Endothelial cell of hepatic sinusoid (primary cell): ENCODE results near the gene TSPAN16.

Experiments
- in situ Hi-C: cut with HindIII; loops from 2 replicates; pipeline ENCODE4 v1.10.0; 2017; ENCODE audit warnings: low sequenced_read_pairs

The TSPAN16 gene

DNA sequence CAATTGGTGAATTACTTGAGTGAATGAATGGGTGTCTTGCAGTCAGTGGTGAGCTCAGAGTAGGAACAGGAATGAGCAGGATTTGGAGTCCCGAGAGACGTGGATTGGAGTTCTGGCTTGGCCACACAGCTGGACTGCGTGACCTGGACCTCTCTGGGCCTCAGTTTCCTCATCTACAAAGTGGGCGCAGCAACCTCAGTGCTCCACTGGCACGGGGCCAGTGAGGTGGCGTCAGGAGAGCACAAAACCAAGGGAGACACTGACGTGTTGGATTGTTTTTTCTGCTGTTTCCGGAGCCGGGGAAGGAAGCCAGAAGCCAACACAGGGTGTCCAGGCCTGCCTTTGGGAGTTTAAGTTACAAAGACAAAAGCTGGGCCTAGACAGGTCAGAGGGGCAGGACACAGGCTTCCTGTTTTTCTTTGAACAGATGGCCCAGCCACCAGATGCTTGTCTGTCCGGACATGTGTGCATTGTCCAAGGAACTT is 27.1 kb upstream of the TSPAN16 start:
- in situ Hi-C loops = no loop called here

DNA sequence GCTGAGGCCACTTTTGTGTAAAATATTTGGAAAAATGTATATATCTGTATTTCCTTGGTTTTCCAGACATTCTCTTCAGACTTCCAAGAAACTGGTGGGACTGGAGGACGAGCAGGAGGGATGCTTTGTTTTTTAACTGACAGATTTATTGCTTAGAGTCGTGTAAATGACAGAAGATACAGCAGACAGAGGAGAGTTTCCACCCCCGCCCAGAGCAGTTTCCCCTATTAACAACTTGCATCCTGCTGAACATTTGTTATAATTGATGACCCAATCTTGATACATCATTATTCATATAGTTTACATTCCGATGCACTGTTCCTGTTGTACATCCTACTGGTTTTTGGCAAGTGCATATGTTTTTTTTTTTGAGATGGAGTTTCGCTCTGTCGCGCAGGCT is 26.6 kb upstream of the TSPAN16 start:
- in situ Hi-C loops = no loop called here

DNA sequence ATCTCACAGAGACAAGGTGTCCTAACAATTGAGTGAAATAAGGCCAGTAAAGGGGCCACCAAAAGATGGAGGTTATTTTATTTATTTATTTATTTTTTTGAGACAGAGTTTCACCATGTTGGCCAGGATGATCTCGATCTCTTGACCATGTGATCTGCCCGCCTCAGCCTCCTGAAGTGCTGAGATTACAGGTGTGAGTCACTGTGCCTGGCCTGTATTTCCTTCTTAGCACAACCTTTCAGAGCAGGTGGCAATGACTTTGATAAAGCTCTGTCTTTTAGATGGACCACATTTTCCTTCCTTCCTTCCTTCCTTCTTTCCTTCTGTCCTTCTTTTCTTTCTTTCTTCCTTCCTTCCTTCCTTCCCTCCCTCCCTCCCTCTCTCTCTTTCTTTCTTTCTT is 22.7 kb upstream of the TSPAN16 start:
- in situ Hi-C loops = no loop called here

DNA sequence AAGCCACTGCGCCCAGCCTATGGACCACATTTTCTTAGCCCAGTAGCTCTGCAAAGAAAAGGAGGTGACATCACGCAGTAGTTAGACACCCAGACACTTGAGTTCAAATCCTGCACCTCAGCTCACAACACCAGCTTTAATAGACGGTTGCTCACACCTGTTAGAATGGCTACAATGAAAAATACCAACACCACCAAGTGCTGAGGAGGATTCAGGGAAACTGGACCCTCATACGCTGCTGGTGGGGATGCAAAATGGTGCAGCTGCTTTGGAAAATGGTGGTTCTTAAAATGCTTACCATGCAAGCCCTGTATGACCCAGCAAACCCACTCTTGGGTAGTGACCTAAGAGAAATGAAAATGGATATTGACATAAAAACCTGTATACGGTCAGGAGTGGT is 22.0 kb upstream of the TSPAN16 start:
- in situ Hi-C loops = no loop called here

DNA sequence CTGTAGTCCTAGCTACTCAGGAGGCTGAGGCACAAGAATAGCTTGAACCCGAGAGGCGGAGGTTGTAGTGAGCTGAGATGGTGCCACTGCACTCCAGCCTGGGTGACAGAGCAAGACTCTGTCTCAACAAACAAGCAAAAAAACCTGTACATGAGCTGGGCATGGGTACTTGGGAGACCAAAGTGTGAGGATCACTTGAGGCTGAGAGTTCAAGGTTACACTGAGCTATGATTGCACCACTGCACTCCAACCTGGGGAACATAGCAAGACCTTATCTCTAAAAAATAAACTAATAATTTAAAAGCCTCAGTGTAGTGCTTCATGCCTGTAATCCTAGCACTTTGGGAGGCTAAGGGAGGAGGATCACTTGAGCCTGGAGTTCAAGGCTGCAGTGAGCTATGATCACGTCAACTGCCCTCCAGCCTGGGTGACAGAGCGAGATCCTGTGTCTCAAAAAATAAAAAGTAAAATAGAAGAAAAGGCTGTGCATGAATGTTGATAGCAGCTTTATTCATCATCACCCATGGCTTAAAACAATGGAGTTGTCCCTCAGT is 21.4 kb upstream of the TSPAN16 start:
- in situ Hi-C loops = no loop called here

GRCh38 chr19:11278670-11279069 is 17.3 kb upstream of the TSPAN16 start:
- in situ Hi-C loops = no loop called here

DNA sequence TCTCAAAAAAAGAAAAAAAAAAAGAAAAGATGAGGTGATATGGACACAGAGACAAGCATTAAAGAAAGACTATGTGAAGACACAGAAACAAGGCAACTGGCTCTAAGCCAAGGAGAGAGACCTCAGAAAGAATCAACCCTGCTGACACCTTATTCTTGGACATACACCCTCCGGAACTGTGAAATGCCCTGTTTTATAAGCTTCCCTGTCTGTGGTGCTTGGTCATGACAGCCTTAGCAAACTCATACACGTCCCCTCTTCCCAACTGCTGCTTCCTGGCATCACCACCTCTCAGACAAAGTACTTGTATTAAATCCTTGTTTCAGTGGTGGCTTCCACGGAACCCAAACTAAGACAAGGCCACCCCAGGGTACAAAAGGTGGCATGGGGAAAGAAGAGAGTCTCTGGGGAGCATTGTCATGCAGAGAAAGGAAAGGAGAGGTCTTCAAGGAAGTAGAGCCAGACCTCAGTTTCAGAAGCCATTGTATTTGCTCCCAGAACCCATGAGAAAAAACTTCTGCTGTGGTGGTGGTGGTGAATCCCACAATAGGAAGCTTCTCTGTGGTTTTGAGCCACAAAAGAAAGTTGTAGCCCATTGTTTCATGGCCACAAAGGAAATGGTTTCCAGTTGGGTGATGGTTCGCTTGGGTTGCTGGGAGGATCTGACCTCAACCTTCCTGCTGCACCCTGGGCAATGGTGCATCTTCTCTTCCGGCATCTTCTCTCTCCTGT is 16.3 kb upstream of the TSPAN16 start:
- in situ Hi-C loops = no loop called here

DNA sequence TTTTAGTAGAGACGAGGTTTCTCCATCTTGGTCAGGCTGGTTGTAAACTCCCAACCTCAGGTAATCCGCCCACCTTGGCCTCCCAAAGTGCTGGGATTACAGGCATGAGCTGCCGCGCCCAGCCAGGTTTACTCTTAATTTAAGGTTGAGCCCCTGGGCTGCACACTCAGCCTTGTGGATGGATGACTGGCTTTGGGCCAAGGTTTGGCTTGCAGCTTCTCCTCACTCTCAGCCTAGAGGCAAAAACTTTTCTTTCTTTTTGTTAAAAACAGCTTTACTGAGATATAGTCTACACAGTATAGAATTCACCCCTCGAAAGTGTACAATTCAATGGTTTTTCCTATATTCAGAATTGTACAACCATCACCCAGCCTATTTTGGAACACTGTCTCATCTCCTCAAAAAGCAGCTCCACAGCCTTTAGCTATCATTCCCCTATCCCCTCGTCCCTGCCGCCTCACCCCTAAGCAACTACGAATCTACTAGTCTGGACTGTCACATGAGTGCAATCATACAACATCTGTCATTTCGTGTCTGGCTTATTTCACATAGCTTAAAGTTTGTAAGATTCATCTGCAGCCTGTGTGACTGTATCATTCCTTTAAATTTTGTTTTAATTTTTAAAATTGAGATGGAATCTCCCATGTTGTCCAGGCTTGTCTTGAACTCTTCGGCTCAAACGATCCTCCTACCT is 14.5 kb upstream of the TSPAN16 start:
- in situ Hi-C loops = no loop called here

GRCh38 chr19:11284515-11284914 is 11.4 kb upstream of the TSPAN16 start:
- in situ Hi-C loops = no loop called here

DNA sequence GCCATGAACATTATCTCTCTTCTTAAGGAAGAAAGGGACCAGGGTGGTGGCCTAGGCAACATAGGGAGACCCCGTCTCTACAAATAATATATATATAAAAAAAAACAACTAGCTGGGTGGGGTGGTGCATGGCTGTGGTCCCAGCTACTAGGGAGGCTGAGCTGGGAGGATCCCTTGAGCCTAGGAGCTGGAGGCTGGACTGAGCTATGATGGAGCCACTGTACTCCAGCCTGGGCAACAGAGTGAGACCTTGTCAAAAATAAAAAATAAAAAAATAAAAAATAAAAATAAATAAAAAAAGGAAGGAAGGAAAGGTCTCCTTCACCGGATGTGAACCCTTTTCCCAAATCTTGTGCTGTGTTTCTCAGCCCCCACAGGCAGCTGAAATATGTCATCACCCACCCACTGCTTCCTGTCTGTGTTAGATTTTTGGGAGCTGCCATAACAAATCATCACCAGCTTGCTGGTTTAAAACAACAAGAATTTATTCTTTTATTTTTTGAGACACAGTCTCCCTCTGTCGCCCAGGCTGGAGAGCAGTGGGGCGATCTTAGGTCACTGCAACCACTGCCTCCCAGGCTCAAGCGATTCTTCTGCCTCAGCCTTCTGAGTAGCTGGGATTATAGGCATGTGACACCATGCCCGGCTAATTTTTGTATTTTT is 9.5 kb upstream of the TSPAN16 start:
- in situ Hi-C loops = no loop called here

GRCh38 chr19:11288349-11288748 is 7.6 kb upstream of the TSPAN16 start:
- in situ Hi-C loops = no loop called here

DNA sequence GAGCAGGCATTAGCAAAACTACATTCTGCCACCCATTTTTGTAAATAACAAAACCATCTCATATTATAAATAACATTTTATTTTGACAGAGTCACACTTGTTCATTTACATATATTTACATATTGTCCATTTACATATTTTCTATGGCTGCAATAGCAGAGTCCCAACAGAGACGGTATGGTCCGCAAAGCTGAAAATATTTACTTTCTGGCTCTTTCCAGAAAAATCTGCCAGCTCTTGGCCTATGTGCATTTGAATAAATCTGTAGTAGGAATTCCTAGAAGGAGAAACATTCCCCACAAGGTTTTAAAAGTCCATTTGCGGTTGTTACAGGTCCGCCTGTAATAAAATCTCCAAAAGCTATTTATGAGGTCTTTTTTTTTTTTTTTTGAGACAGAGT is 5.7 kb upstream of the TSPAN16 start:
- in situ Hi-C loops = no loop called here

DNA sequence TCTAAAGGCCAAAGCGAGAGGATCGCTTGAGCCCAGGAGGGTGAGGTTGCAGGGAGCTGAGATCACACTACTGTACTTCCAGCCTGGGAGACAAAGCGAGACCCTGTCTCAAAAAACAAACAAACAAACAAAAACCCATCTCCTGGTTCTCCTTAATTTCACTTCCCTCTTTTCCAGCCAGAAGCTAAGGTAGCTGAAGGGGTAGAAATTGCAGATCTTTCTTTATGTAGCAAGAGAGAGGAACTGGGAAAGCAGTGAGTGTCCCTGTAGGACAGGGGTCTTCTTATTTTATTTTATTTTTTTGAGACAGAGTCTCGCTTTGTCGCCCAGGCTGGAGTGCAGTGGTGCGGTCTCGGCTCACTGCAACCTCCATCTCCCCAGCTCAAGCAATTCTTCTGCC is 4.5 kb upstream of the TSPAN16 start:
- in situ Hi-C loops = no loop called here

DNA sequence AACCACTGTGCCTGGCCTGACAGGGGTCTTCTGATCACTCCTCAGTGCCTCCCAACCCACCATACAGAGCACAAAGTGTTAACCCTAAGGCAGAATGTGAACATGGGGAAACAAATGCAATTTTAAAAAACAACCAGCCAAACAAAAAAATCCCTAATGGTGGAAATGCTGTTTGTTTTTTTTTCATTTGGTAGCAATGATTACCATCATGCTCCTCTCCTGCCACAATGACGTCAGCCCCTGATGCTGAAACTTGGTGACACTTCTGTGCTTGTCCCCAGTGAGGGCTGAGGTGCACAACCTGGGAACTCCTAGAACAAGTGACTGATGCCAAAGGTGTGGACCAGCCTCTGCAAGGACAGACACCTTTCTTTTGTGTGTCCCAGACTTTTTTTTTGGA is 4.0 kb upstream of the TSPAN16 start:
- in situ Hi-C loops = no loop called here

DNA sequence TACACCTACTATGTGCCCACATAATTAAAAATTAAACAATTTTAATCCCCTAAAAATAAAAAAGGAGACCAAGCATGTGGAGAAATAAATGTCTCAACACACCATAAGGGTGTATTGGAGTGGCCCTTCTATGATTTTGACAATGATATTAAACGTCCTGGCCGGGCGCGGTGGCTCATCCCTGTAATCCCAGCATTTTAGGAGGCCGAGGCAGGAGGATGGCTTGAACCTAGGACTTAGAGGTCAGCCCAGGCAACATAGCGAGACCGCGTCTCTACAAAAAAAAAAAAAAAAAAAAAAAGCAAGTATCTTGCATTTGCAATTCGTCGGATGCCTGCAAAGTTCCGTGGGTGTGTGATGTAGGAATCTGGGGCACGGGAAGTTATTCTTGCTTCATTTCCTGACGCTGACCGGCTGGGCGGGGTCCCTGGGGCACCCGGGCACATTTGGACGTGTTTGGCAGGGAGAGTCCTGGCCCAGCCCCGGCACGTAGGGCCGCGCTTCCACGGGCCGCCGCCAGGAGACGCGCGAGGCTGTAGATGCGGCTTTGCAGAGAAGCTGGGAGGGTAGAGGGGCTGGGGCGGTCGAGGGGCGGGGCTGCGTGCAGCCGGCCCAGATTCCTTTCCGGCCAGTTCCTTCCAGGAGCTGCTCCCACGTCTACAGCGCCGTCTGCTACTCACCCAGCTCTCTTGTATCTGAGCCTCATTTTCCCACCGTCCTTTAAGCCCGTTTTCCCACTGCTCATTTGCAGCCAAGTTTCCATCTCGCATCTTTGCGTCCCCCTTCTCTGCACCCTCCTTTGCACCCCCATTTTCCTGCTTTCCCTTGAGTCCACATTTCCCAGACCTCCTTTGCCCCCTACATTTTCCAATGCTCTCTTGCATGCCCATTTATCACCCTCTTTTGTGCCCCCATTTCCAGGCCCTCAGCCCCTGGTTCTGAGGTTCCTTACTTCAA is 2.2 kb upstream of the TSPAN16 start:
- in situ Hi-C loops = no loop called here

- in situ Hi-C loops = no loop called here
Observed at GRCh38 chr19:11295180-11295579, 780 bp upstream of the TSPAN16 start.

GRCh38 chr19:11296264-11296663 is 304 bp downstream of the TSPAN16 start:
- in situ Hi-C loops = no loop called here

DNA sequence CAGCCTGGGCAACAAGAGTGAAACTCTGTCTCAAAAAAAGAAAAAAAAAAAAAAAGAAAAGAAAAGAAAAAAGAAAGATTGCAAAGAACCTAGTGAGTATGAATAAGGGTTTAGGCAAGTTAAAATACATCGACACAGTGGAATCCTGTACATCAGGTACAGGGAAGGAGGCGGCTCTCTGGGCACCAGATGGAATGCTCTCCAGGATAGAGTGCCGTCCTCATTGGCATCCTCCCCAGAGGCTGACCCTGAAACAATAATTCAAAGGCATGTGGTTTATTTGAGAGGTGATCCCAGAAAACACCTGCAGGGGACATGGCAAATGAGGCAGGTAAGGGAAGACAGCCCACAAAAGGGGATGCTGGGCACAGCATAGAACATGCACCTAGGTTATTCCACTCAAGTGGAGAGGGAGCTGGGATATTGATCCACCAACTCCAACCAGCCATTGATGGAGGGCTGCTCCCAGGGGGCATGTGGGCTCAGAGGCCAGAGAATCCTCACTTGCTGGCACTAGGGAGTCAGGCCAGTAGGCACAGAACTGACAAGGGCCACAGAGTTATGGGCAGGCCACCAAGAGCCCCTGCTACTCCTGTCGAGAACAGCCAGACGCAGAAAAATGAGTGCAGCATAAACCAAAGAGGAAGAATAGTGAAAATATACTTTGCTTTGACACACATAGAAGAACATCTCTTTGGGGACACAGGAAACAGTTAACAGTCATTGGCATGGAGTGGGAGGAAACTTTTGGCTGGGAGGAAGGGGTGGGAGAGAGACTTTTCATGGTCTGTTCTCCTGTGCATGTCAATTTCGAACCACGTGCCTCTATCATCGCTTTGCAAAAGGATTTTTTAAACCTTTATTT is 4.2 kb downstream of the TSPAN16 start:
- in situ Hi-C loops = loop anchor here (25.0 kb wide), 1 partner anchor 262 kb away; the partner anchor contains the start of gene ELOF1

DNA sequence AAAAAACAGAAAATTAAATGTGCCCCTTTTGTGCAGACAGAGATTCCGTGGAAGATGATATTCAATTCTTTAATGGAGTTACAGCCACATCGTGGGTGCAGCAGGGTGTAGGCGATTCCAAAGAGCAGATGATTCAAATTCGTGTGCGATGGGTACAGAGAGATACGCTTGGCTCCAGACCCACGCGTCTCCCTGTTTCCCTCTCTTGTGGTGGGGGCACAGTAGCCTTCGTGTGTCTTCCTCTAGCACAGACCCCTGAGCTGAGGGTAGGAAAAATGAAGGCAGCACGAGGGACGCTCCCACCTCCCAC is 4.8 kb downstream of the TSPAN16 start:
- in situ Hi-C loops = loop anchor here (25.0 kb wide), 1 partner anchor 262 kb away; the partner anchor contains the start of gene ELOF1

DNA sequence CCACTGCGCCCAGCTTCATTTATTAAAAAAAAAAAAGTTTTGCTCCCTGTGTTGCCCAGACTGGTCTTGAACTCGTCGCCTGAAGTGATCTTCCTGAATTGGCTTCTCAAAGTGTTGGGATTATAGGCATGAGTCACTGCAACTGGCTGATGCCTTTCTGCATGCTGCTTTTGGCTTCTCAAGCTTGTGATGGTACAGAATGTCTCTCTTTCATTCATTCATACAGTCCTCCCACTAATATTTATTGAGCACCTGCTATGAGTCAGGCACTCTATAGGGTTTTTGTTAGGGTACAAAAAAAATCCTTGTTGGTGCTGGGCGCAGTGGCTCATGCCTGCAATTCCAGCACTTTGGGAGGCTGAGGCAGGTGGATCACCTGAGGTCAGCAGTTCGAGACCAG is 9.0 kb downstream of the TSPAN16 start:
- in situ Hi-C loops = loop anchor here (25.0 kb wide), 1 partner anchor 257 kb away; the partner anchor contains the start of gene ELOF1
